Heart left ventricle (tissue), 13 donors: ENCODE measurements around the gene TPI1.

Source experiments
- CTCF ChIP-seq, 12 donors: fragments of 200-600 bp; sonication (generic) in 4 of 12; IDR thresholded peaks; one replicate each; pipeline versions ENCODE4 v1.5.0 to v1.8.0; 2018 to 2022; ENCODE audit warnings: antibody characterized with exemption in 12 of 12, mild to moderate bottlenecking in 5 of 12
- POLR2A ChIP-seq, 2 donors: fragments of 450-650 bp; IDR thresholded peaks; one replicate each; pipeline ENCODE4 v1.6.1; 2017; ENCODE audit warnings: antibody characterized with exemption in 2 of 2, mild to moderate bottlenecking in 2 of 2, moderate library complexity in 2 of 2
- donor health status: ischemic (EF 13 %, LVEDD 7.1; RV severe dilation, severe dysfunction).
- donor health status: DM: no; HTN: yes; CAD: no.
- donor health status: DM: no; HTN: no; CAD: no.
- donor health status: ischemic (EF 25% LVEDD 6.9; RV normal size, moderate dysfunction).
- donor health status: ischemic (EF 25% LVEDD 5.7; RV mildly dilated, moderate dysfunction).
- donor health status: ischemic (EF 35%, LVEDD 5.7; RV mildly dilated, moderate dysfunction).
- donor health status: nonischemic (EF 11% LVEDD 7.7; RV severe dilation, severe dysfunction).
- donor health status: DM: yes; HTN: yes; CAD: no.
- donor health status: PGD.
- donor health status: ischemic (EF 29% LVEDD 5.4; RV normal size, mild dysfunction).
- donor health status: nonischemic (EF 23%, LVEDD 6.1; RV moderate dilation, normal function).

- TF ChIP-seq POLR2A (IDR thresholded peaks at IDR 0.05), result no peak
- TF ChIP-seq CTCF (IDR thresholded peaks at IDR 0.05), result no peak
Observed at GRCh38 chr12:6849976-6850560, 17.3 kb upstream of the TPI1 start.
